Endothelial cell of umbilical vein (primary cell): ENCODE data around the gene CNTN5. TPM values are rescaled to one million over a fixed set of nuclear protein-coding genes. Genes with fewer than 3 reads are reported as not detected.

Experiments
- BruUV-seq: library from RNA; stranded (reverse); fragments of 400-500 nt; replicated peaks from 2 replicates; lab custom pipeline; 2021; lab: Mats Ljungman, UMichigan
- CTCF ChIA-PET: fragments of 300-600, 350-600 bp; sonication (Branson Sonifier 250); formaldehyde crosslinking; loops from one replicate; lab custom pipeline; 2021; ENCODE audit warnings: antibody characterized with exemption, inconsistent platforms; lab: Charles Lee
- POLR2A ChIA-PET: fragments of 300-600, 350-600 bp; sonication (Branson Sonifier 250); formaldehyde crosslinking; loops from one replicate; lab custom pipeline; 2021; ENCODE audit warnings: antibody characterized with exemption, inconsistent platforms; lab: Charles Lee
- DNase-seq: peaks from one replicate; pipeline ENCODE4 v3.0.0-alpha.2; 2011; ENCODE audit warnings: low read depth, low spot score
- FAIRE-seq: peaks from 2 replicates; lab custom pipeline; 2011; peaks lifted over from hg19 to GRCh38; lab: Jason Lieb, UNC
- H2AFZ ChIP-seq: 2 replicates; pipeline ENCODE4 v1.6.0; 2012; ENCODE audit warnings: low read depth, low read length, control low read depth, inconsistent platforms
- H3K27ac ChIP-seq: 2 replicates; pipeline ENCODE4 v1.5.1; 2011; ENCODE audit warnings: low read depth, mild to moderate bottlenecking, control low read depth, low read length, moderate library complexity; ENCODE audit not compliant: insufficient read depth
- H3K27me3 ChIP-seq, 2 experiments: 2 replicates each; pipeline versions ENCODE4 v1.6.0 to v1.6.1; 2011; ENCODE audit warnings: low read length in 2 of 2, mixed read lengths in 1 of 2; ENCODE audit not compliant: control insufficient read depth in 2 of 2, insufficient read depth in 2 of 2
- H3K36me3 ChIP-seq, 2 experiments: 2 replicates in 1 of 2; 3 replicates in 1 of 2; pipeline ENCODE4 v1.5.1; 2011; ENCODE audit warnings: low read length in 2 of 2, mild to moderate bottlenecking in 1 of 2, moderate library complexity in 1 of 2; ENCODE audit not compliant: control insufficient read depth in 2 of 2, insufficient read depth in 2 of 2; ENCODE audit errors: extremely low read depth in 1 of 2
- H3K4me1 ChIP-seq: 3 replicates; pipeline ENCODE4 v1.5.1; 2011; ENCODE audit warnings: mild to moderate bottlenecking, low read length; ENCODE audit not compliant: control insufficient read depth, insufficient read depth; ENCODE audit errors: extremely low read depth
- H3K4me2 ChIP-seq: 2 replicates; pipeline ENCODE4 v1.6.1; 2011; ENCODE audit warnings: low read length, control low read depth, mixed read lengths; ENCODE audit not compliant: insufficient read depth
- H3K4me3 ChIP-seq, 3 experiments: fragments of 200-600 bp in 1 of 3; sonication (generic), shearing (Covaris generic) in 1 of 3; replicated peaks in 1 of 3; 2 replicates each; pipeline ENCODE4 v1.5.1; 2011 to 2016; ENCODE audit warnings: control low read depth in 3 of 3, low read length in 3 of 3, mild to moderate bottlenecking in 2 of 3, inconsistent platforms in 1 of 3, low read depth in 1 of 3, moderate library complexity in 1 of 3; ENCODE audit not compliant: insufficient read depth in 1 of 3
- H3K79me2 ChIP-seq: 2 replicates; pipeline ENCODE4 v1.6.0; 2012; ENCODE audit warnings: low read length, inconsistent platforms; ENCODE audit not compliant: control insufficient read depth, insufficient read depth
- H3K9ac ChIP-seq: replicated peaks from 2 replicates; pipeline ENCODE3; 2011; ENCODE audit warnings: low read length, control low read depth; ENCODE audit not compliant: insufficient read depth; ENCODE audit errors: extremely low read depth
- H3K9me1 ChIP-seq: replicated peaks from 3 replicates; pipeline ENCODE4 v1.6.0; 2011; ENCODE audit warnings: mild to moderate bottlenecking, low read length; ENCODE audit not compliant: control insufficient read depth, insufficient read depth; ENCODE audit errors: extremely low read depth
- H3K9me3 ChIP-seq: replicated peaks from 2 replicates; pipeline ENCODE4 v1.5.1; 2012; ENCODE audit warnings: low read length, inconsistent platforms; ENCODE audit not compliant: control insufficient read depth, insufficient read depth
- H4K20me1 ChIP-seq: replicated peaks from 2 replicates; pipeline ENCODE3; 2011; ENCODE audit warnings: mild to moderate bottlenecking, low read length; ENCODE audit not compliant: control insufficient read depth, insufficient read depth; ENCODE audit errors: extremely low read depth
- CTCF ChIP-seq, 2 donors: IDR thresholded peaks; 1 replicate in 1 of 2; 2 replicates in 1 of 2; pipeline ENCODE4 v1.5.1; 2011; ENCODE audit warnings: low read length in 2 of 2, mild to moderate bottlenecking in 2 of 2, moderate library complexity in 2 of 2, control low read depth in 1 of 2, inconsistent platforms in 1 of 2, low read depth in 1 of 2; ENCODE audit not compliant: insufficient read depth in 1 of 2; ENCODE audit errors: extremely low read depth in 1 of 2
- EZH2 ChIP-seq: IDR thresholded peaks from 2 replicates; pipeline ENCODE4 v1.6.1; 2012; ENCODE audit warnings: borderline replicate concordance, low read depth, mild to moderate bottlenecking, moderate library complexity, low read length, inconsistent platforms; ENCODE audit not compliant: severe bottlenecking
- FOS ChIP-seq: IDR thresholded peaks from 2 replicates; pipeline ENCODE4 v1.6.1; 2011; ENCODE audit warnings: mild to moderate bottlenecking, low read length, moderate library complexity, borderline replicate concordance; ENCODE audit not compliant: insufficient read depth
- GATA2 ChIP-seq: IDR thresholded peaks from 2 replicates; pipeline ENCODE4 v1.7.0; 2011; ENCODE audit warnings: low read depth, mild to moderate bottlenecking, moderate library complexity, mixed read lengths, low read length; ENCODE audit not compliant: insufficient read length, insufficient read depth
- JUN ChIP-seq: IDR thresholded peaks from 2 replicates; pipeline ENCODE4 v1.6.1; 2011; ENCODE audit warnings: borderline replicate concordance, low read depth; ENCODE audit not compliant: insufficient read length, insufficient read depth
- MAX ChIP-seq: IDR thresholded peaks from 2 replicates; pipeline ENCODE4 v1.6.1; 2011; ENCODE audit not compliant: insufficient read depth, insufficient read length
- MYC ChIP-seq: IDR thresholded peaks from one replicate; pipeline ENCODE4 v1.6.1; 2011; ENCODE audit warnings: mild to moderate bottlenecking, low read depth, low read length
- POLR2A ChIP-seq: IDR thresholded peaks from 2 replicates; pipeline ENCODE4 v1.6.1; 2012; ENCODE audit warnings: low read depth, mild to moderate bottlenecking, control low read depth, low read length
- POLR2AphosphoS5 ChIP-seq: IDR thresholded peaks from 2 replicates; pipeline ENCODE4 v1.6.1; 2012; ENCODE audit warnings: low read depth, mild to moderate bottlenecking, control low read depth, low read length, moderate library complexity; ENCODE audit not compliant: insufficient read depth
- dilution Hi-C: fragments of 300-500 bp; cut with MboI; formaldehyde crosslinking; loops from one replicate; pipeline ENCODE4 v1.15.0; 2019; ENCODE audit warnings: low sequenced_read_pairs; ENCODE audit not compliant: extremely low pct_ligation_motif_present
- intact Hi-C: fragments of 100-400 bp; cut with micrococcal nuclease; formaldehyde crosslinking; loops from one replicate; pipeline ENCODE4 v1.10.0; 2022
- polyA plus RNA-seq, 4 experiments: library from polyadenylated mRNA; depleted of rRNA in 3 of 4; stranded (reverse) in 3 of 4; unstranded in 1 of 4; fragments of >200 nt; gene quantifications; 2 replicates each; pipeline versions ENCODE4 v1.2.1 to v1.2.3, GENCODE V29; 2011 to 2012; ENCODE audit warnings: missing spikeins in 1 of 4
- total RNA-seq: library from RNA; stranded (reverse); gene quantifications from 2 replicates; pipeline ENCODE4 v1.2.3, GENCODE V29; 2021

Gene CNTN5
- total and polyA plus RNA-seq, 2 donors (not counting 3 experiments of a cell fraction or from before 2014, with no cell fraction given): not detected

- TF ChIP-seq CTCF (IDR thresholded peaks at IDR 0.05; ENCODE audit: extremely low read depth in 1 of 2, insufficient read depth in 1 of 2, low read depth in 1 of 2, low read length in 2 of 2): no peak
- no peak for TF ChIP-seq GATA2
- TF ChIP-seq JUN: no peak
- no peak for TF ChIP-seq FOS
- TF ChIP-seq MAX: no peak
- no peak for TF ChIP-seq EZH2
- no peak for TF ChIP-seq MYC
- no peak for TF ChIP-seq POLR2AphosphoS5
- no peak for TF ChIP-seq POLR2A
- H3K36me3 ChIP-seq: no peaks in the 10 kb centered on the region
- intact Hi-C loops: no loop called here
- POLR2A ChIA-PET: no interaction called here
- no peak overlapping the region for H3K9ac ChIP-seq
- no peaks in the 10 kb centered on the region for H3K79me2 ChIP-seq
- FAIRE-seq (no peak), DNase-seq (no peak)
- no peak overlapping the region for H3K4me3 ChIP-seq
- H3K4me2 ChIP-seq: no peak overlapping the region
- no peaks in the 10 kb centered on the region for H4K20me1 ChIP-seq
- no peaks in the 10 kb centered on the region for H3K4me1 ChIP-seq
- dilution Hi-C loops: no loop called here
- peaks cover 4% of the 10 kb centered on the region for H3K9me3 ChIP-seq
- BruUV-seq: no TSS peak
- CTCF ChIA-PET: no interaction called here
- no peak overlapping the region for H3K27ac ChIP-seq
- no peak overlapping the region for H2AFZ ChIP-seq
- no peaks in the 10 kb centered on the region for H3K27me3 ChIP-seq
- no peaks in the 10 kb centered on the region for H3K9me1 ChIP-seq
Observed at GRCh38 chr11:100066399-100066798, 1045.7 kb downstream of the CNTN5 start.
